A549 treated with CpdA at 1 μM for 4 hours (cell line): ENCODE measurements around the gene CLDN2. TPM values are rescaled to one million over a fixed set of nuclear protein-coding genes. Genes with fewer than 3 reads are reported as not detected.

Experiments
- total RNA-seq: library from RNA; stranded (reverse); fragments of 200-300 nt; extraction: Qiagen RNA extraction; gene quantifications from 5 replicates; pipeline ENCODE4 v1.2.3, GENCODE V29; 2022; ENCODE audit warnings: low read depth

The CLDN2 gene, protein sequence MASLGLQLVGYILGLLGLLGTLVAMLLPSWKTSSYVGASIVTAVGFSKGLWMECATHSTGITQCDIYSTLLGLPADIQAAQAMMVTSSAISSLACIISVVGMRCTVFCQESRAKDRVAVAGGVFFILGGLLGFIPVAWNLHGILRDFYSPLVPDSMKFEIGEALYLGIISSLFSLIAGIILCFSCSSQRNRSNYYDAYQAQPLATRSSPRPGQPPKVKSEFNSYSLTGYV
- total RNA-seq: 7.9 to 10.0 TPM (median 8.7 TPM) in 5 replicates

DNA sequence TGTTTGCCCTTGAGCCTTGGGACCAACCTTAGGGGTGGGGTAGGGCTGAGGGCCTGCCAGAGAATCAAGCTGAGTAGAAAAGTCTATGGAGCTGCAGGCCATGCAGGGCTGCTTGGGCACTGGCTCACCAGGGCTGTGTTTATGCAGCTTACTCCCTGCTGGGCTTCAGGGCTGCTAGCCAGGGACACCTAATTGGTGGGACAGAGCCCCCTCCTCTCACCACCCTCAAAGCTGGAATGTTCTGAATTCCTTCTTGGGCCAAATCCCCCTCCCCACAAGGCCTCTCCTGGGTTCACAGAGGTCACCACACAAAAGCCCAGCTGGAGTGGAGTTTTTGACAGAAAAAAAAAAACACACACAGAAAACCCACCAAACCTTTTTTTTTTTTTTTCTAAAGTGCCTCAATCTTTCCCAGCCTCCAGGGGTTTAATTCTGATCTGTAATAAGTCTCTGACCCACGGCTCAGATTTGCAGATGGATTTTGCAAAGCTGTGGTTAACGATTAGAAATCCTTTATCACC is at the start of gene CLDN2:
CLDN2 (plus strand) TSS at position 471 of the 521 bp plus-strand sequence. CDS start 7,827 bp downstream, outside the sequence.

DNA sequence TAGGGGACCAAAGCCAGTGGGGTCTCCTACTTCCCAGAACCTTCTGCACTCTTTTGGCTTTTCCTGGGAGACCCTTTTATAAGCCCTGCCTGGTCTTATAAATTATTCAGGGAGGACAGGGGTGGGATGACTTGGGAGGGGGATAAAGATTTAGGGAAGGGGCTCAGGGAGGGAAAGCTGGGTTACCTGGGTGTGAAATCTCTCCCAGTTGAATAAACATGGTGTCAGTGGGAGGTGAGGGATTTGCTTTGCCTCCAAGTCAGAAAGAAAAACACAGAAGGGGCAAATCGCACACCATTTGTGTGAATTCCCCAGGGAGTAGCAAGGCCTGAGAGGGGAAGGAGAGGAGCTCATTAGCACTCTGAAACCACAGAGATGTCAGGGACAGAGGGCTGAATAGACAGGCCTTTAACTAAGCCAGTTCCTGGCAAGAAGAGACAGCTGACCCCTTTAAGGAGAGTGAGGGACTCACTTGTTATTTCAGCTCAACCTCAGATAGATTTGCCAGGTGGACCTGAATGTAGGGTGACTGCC is 16.8 kb upstream of the CLDN2 start, which contains the start of gene RIPPLY1:
RIPPLY1 (minus strand) TSS at position 51 of the 534 bp plus-strand sequence. CDS start 54 bp downstream, outside the sequence.

Other genes with a start within 250 kb of the CLDN2 start
- gene RNF128, start 193.7 kb upstream of the CLDN2 start, total RNA-seq: 0.05 to 0.07 TPM (median 0.06 TPM) in 3 of 5 replicates, not detected in the others
- 1.3 to 2.0 TPM (median 1.8 TPM) in 5 replicates for gene TBC1D8B, start 117.7 kb upstream of the CLDN2 start, total RNA-seq
- gene RIPPLY1, start 17.1 kb upstream of the CLDN2 start, total RNA-seq: 0.07 to 0.14 TPM in 2 of 5 replicates, not detected in the others
- 32.8 to 54.1 TPM (median 37.2 TPM) in 5 replicates for gene MORC4, start 79.8 kb downstream of the CLDN2 start, total RNA-seq
- gene RBM41, start 198.4 kb downstream of the CLDN2 start, total RNA-seq: 9.0 to 13.7 TPM (median 10.9 TPM) in 5 replicates